Immature natural killer cell (primary cell): ENCODE measurements around the gene ALS2. TPM values are rescaled to one million over a fixed set of nuclear protein-coding genes. Genes with fewer than 3 reads are reported as not detected.

Experiments used
- DNase-seq, 3 donors: peaks; one replicate each; pipeline ENCODE4 v3.0.0; 2022; ENCODE audit warnings: mixed read lengths in 1 of 3
- H3K27ac Mint-ChIP-seq, 6 donors: one replicate each; pipeline ENCODE4 v1.8.0; 2020; ENCODE audit warnings: mixed read lengths in 6 of 6, mild to moderate bottlenecking in 5 of 6, inconsistent platforms in 4 of 6, moderate library complexity in 3 of 6
- H3K27me3 Mint-ChIP-seq, 3 donors: one replicate each; pipeline ENCODE4 v1.8.0; 2020 to 2021; ENCODE audit warnings: low read depth in 3 of 3, mild to moderate bottlenecking in 3 of 3, mixed read lengths in 3 of 3, moderate library complexity in 3 of 3, inconsistent platforms in 1 of 3
- H3K36me3 Mint-ChIP-seq, 3 donors: one replicate each; pipeline ENCODE4 v1.8.0; 2020; ENCODE audit warnings: mixed read lengths in 3 of 3, inconsistent platforms in 2 of 3, mild to moderate bottlenecking in 2 of 3
- H3K4me1 Mint-ChIP-seq, 2 donors: one replicate each; pipeline ENCODE4 v1.8.0; 2020; ENCODE audit warnings: inconsistent platforms in 2 of 2, mild to moderate bottlenecking in 2 of 2, mixed read lengths in 2 of 2, moderate library complexity in 1 of 2
- H3K4me3 Mint-ChIP-seq, 5 donors: one replicate each; pipeline ENCODE4 v1.8.0; 2020; ENCODE audit warnings: mild to moderate bottlenecking in 5 of 5, mixed read lengths in 5 of 5, inconsistent platforms in 3 of 5, moderate library complexity in 3 of 5
- H3K9me3 Mint-ChIP-seq, 6 donors: one replicate each; pipeline ENCODE4 v1.8.0; 2020; ENCODE audit warnings: mild to moderate bottlenecking in 6 of 6, mixed read lengths in 6 of 6, inconsistent platforms in 4 of 6, moderate library complexity in 3 of 6
- polyA plus RNA-seq, 3 donors: library from polyadenylated mRNA; unstranded; fragments of 300-500 nt; fragmentation: Illumina TruSeq; gene quantifications; one replicate each; pipeline ENCODE4 v1.2.3, GENCODE V29; 2021

The ALS2 gene
- polyA plus RNA-seq, 3 donors from 2014 or later, result 5.4 to 7.3 (median 6.5) TPM

DNA sequence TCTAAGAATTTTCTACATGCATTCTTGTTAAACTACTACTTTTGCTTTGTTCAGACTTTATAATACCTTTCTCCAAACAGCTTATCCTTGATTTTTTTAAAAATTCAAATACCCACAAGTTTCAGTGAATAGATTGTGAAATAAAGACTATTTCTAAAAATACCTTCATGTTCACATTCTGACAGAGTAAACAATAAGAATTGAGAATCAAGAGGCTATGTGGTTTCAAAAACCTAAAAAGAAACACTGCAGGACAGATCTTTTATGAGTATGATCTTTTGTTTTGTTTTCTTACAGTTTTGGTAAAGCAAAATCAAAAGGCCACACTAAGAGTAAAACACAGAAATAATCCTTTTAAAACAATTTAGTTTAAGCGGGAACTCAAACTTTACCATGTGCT lies 21.2 kb downstream of the ALS2 start:
- H3K27ac Mint-ChIP-seq, result no peak overlapping the region
- no peak overlapping the region for H3K4me3 Mint-ChIP-seq
- no peak for DNase-seq
- H3K9me3 Mint-ChIP-seq, result no peaks in the 10 kb centered on the region
- peaks cover 23 to 25% (median 24%) of the 10 kb centered on the region in 3 donors for H3K36me3 Mint-ChIP-seq
- no peaks in the 10 kb centered on the region for H3K4me1 Mint-ChIP-seq
- no peaks in the 10 kb centered on the region for H3K27me3 Mint-ChIP-seq

DNA sequence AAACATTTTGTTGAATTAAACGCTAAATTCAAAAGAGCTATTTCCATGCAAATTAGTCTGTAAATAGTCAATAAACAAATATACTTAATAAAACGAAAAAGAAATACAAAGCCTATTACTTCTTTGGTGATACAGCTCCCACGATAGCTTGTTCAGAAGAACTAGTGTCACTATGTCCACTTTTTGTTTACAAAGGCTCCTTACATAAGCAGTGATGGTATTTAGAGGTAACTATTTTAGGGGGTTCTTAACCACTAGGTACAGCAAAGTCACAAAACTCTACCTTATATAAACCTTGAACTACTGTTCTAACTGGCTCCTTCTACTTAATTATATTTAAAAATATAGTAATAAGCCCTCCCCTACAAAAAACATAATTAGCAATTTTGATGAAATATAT lies 21.9 kb downstream of the ALS2 start:
- no peaks in the 10 kb centered on the region for H3K27me3 Mint-ChIP-seq
- H3K9me3 Mint-ChIP-seq, result no peaks in the 10 kb centered on the region
- no peak for DNase-seq
- peaks cover 22 to 27% (median 27%) of the 10 kb centered on the region in 3 donors for H3K36me3 Mint-ChIP-seq
- no peak overlapping the region for H3K4me3 Mint-ChIP-seq
- H3K4me1 Mint-ChIP-seq, result no peaks in the 10 kb centered on the region
- no peak overlapping the region for H3K27ac Mint-ChIP-seq

DNA sequence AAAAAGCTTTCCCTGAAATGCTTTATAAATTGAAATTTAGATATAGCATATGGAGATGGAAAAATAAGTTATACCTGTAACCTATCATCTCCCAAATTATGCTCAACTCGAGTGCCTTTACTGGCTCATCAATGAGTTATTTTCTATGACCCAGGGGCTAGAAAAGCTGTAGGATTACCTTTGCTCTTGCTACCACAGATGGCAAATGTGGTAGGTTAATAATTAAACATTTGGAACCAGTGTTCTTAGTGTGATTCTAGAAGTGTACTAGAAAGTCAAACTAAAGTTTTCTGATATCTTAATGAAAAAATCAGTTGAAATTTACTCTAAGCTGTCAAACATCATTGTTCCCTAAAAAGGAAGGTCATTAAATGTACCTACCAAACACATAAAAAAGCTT lies 22.5 kb downstream of the ALS2 start:
- DNase-seq, result no peak
- H3K9me3 Mint-ChIP-seq, result no peaks in the 10 kb centered on the region
- H3K36me3 Mint-ChIP-seq, result peaks cover 19 to 31% (median 30%) of the 10 kb centered on the region in 3 donors
- H3K27ac Mint-ChIP-seq, result no peak overlapping the region
- no peak overlapping the region for H3K4me3 Mint-ChIP-seq
- H3K27me3 Mint-ChIP-seq, result no peaks in the 10 kb centered on the region
- H3K4me1 Mint-ChIP-seq, result no peaks in the 10 kb centered on the region

DNA sequence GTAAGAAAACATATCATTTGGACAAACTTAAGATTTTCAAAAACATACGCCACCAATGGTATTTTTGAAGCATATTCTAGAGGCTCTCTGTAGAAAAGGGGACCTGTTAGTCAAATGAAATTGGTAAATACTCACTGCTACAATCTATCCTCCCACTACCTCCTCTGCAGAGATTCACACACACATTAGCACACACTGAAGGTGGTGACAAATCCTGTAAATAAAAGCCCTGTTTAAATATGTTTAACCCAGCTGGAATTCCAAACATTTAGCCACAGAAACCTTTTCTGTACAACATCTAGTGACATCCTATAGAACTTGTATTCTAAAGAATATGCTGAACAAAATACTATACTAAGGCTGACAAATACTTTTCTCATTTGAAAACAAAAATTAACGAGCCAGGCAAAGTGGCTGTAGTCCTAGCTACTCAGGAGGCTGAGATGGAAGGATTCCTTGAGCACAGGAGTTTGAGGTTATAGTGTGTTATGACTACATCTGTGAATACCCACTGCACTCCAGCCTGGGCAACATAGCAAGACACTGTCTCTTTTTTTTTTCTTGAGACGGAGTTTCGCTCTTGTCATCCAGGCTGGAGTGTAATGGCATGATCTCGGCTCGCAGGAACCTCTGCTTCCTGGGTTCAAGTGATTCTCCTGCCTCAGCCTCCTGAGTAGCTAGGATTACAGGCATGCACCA lies 25.9 kb downstream of the ALS2 start:
- H3K27me3 Mint-ChIP-seq, result no peaks in the 10 kb centered on the region
- no peaks in the 10 kb centered on the region for H3K9me3 Mint-ChIP-seq
- no peak overlapping the region for H3K4me3 Mint-ChIP-seq
- H3K36me3 Mint-ChIP-seq, result peaks cover 17 to 22% (median 20%) of the 10 kb centered on the region in 3 donors
- H3K4me1 Mint-ChIP-seq, result no peaks in the 10 kb centered on the region
- no peak for DNase-seq
- no peak overlapping the region for H3K27ac Mint-ChIP-seq

DNA sequence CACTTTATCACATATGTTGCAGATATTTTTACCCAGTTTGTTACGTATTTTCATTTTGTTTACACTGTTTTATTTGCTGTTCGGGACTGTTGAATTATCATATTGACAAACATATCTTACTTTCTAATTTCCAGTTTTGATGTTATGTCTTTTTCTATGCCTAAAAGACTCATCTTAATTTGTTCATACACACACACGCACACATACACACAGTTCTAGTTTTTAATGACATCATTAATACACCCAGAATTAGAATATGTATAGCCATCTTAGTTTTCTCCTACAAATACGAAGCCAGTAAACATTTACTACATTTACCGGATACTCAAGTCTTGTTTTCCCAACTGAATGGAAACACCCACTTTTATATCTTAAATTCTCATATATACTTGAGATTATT lies 29.2 kb downstream of the ALS2 start:
- DNase-seq, result no peak
- Mint-ChIP-seq H3K9me3 (no peaks in the 10 kb centered on the region), H3K4me1 (no peaks in the 10 kb centered on the region), H3K4me3 (no peak overlapping the region), H3K27ac (peak overlapping the region in 1 of 6 donors; percentile 0), H3K36me3 (peaks cover 15 to 29% (median 19%) of the 10 kb centered on the region in 3 donors), H3K27me3 (no peaks in the 10 kb centered on the region)

DNA sequence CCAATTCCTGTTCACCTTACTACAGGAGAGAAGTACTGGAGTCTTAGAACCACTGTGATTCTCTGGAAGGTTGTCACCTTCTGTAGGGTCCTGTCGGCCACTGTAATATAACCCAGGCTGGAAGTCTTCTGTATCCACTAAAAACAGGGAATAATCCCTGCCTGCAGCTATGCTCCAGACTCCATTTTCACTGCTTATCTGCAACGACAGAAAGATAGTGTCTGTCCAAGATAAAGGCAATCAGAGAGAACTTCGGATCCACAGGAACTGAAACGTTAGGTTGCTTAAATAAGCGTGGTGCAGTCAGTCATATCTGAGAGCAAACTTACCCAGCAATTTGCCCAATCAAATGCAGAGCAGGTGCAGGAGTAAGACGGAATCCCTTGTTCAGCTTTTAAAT lies 34.2 kb downstream of the ALS2 start:
- Mint-ChIP-seq H3K9me3 (no peaks in the 10 kb centered on the region), H3K36me3 (peaks cover 13 to 54% (median 25%) of the 10 kb centered on the region in 3 donors), H3K4me1 (no peaks in the 10 kb centered on the region), H3K27me3 (no peaks in the 10 kb centered on the region), H3K27ac (no peak overlapping the region), H3K4me3 (no peak overlapping the region)
- no peak for DNase-seq

DNA sequence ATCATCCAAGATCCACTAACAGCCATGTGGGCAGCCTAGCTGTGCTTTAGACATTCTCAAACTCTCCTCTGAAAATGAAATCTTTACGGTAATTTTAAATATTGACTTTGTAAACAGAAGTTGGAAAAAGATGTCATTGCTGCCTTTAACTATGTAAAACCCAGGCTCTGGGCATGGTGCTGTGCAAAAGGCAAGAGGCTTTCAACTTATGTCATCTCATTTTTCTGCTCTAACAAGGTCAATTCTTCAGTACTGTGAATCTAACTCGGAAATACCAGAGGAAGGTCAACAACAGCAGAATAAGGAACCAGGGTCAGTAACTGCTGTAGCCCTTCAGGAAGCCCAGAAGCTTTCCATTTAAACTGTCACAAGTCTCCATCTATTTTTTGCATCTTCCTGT lies 45.2 kb downstream of the ALS2 start:
- peaks cover 0 to 6% (median 2%) of the 10 kb centered on the region in 6 donors for H3K9me3 Mint-ChIP-seq
- H3K4me3 Mint-ChIP-seq, result no peak overlapping the region
- DNase-seq, result no peak
- H3K36me3 Mint-ChIP-seq, result peaks cover 25 to 46% (median 46%) of the 10 kb centered on the region in 3 donors
- H3K4me1 Mint-ChIP-seq, result no peaks in the 10 kb centered on the region
- H3K27me3 Mint-ChIP-seq, result peaks cover 0 to 1% (median 0%) of the 10 kb centered on the region in 3 donors
- no peak overlapping the region for H3K27ac Mint-ChIP-seq

DNA sequence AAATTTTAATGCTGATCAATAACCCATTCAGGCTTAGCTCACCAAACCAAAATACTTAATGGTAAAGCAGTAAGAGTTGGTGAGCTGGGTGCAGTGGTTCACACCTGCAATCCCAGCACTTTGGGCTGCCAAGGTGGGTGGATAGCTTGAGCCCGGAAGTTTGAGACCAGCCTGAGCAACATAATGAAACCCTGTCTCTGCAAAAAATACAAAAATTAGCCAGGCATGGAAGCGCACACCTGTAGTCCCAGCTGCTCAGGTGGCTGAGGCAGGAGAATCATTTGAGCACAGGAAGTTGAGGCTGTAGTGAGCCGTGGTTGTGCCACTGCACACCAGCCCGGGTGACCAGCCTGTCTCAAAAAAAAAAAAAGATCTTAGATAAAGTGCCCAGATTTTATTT lies 46.6 kb downstream of the ALS2 start:
- H3K4me1 Mint-ChIP-seq, result no peaks in the 10 kb centered on the region
- H3K36me3 Mint-ChIP-seq, result peaks cover 27 to 44% (median 44%) of the 10 kb centered on the region in 3 donors
- peaks cover 0 to 1% (median 0%) of the 10 kb centered on the region in 3 donors for H3K27me3 Mint-ChIP-seq
- H3K9me3 Mint-ChIP-seq, result peaks cover 0 to 6% (median 2%) of the 10 kb centered on the region in 6 donors
- H3K4me3 Mint-ChIP-seq, result no peak overlapping the region
- DNase-seq, result no peak
- no peak overlapping the region for H3K27ac Mint-ChIP-seq

DNA sequence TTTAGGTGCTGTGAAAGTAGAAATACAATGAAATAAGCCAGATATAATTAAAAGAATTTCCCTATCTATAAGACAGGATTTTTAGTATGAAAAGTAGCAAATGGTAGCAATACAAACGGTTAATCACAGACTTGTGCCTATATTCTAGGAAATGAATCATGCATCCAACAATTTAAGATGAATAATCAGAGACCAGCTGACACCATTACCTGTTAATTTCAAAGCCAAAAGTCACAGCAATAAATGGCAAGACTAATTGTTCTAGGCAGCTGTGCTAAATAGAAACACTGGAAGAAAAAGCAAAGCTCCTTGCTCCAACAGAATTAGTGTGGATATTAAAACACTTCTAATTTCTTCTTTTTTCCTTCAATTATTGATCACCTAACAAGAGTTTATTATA lies 47.2 kb downstream of the ALS2 start:
- no peak for DNase-seq
- Mint-ChIP-seq H3K9me3 (peaks cover 0 to 6% (median 2%) of the 10 kb centered on the region in 6 donors), H3K4me1 (no peaks in the 10 kb centered on the region), H3K27me3 (peaks cover 0 to 1% (median 0%) of the 10 kb centered on the region in 3 donors), H3K27ac (no peak overlapping the region), H3K36me3 (peaks cover 30 to 49% (median 47%) of the 10 kb centered on the region in 3 donors), H3K4me3 (no peak overlapping the region)

DNA sequence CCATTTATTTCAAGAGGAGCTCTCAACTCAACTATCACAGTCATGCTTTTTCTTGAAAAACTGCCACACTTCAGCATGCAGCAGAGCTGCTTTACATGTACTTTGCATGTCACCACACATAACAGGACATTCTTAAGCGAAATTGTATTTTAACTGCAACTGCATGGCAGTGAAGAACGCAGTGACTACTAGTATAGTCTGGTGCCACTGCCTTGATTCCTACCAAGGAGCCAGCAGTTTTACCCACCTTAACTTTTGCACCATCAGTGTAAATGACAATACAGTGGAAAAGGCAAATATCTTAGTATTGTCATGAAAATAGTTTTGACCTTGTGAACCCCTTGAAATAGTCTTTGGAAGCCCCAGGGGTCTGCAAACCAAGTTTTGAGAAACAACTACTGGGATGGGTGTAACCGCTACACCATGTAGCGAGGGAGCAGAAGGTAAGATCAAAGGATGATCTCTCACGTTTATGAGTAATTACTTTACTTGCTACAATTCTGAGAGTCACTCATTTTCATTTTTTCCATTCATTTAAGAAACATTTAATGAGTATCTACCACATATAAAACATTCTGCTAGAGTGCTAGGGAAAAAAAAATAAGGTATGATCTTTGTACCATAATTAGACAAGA lies 50.0 kb downstream of the ALS2 start:
- Mint-ChIP-seq H3K9me3 (peaks cover 0 to 2% (median 0%) of the 10 kb centered on the region in 6 donors), H3K36me3 (peaks cover 26 to 47% (median 40%) of the 10 kb centered on the region in 3 donors), H3K27ac (no peak overlapping the region), H3K27me3 (peaks cover 0 to 1% (median 0%) of the 10 kb centered on the region in 3 donors), H3K4me3 (no peak overlapping the region), H3K4me1 (no peaks in the 10 kb centered on the region)
- DNase-seq, result no peak

DNA sequence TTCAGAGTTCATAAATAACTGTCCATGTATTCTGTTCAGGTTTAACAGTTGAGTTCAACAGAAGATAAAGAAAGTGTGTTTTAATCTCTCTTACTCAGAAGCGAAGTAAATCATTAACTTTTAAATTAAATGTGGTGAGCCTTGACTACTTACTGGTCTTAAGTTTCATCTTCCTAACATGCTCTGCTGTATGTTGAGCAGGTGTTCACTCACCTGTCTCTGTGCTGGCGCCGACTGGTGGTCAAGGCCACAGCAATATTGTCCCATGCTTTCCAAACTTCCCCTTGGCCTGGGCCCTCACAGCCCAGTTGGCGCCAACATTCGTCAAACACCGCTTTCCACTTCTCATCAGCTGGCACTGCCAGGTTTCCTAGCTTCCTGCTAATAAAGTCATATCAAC lies 65.3 kb downstream of the ALS2 start:
- no peaks in the 10 kb centered on the region for H3K9me3 Mint-ChIP-seq
- no peaks in the 10 kb centered on the region for H3K4me1 Mint-ChIP-seq
- peaks cover 53 to 59% (median 58%) of the 10 kb centered on the region in 3 donors for H3K36me3 Mint-ChIP-seq
- H3K27ac Mint-ChIP-seq, result no peak overlapping the region
- no peak overlapping the region for H3K4me3 Mint-ChIP-seq
- DNase-seq, result no peak
- peaks cover 0 to 2% (median 0%) of the 10 kb centered on the region in 3 donors for H3K27me3 Mint-ChIP-seq

DNA sequence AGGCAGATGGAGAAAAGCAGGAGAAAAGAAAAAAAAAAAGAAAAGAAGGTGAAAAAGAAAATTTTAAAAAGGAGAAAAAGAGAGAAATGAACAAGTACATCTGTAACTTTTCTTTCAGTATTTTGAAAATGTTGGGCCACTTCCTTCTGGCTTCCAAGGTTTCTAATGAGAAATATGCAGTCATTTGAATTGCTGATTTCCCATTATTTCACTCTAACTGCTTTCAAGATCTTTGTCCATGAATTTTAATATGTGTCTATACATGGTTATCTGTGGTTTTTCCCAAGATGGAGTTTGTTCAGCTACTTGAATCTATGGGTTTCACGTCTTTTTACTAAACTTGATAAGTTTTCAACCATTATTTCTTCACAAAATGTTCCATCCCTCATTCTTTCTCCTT lies 68.0 kb downstream of the ALS2 start:
- no peak overlapping the region for H3K4me3 Mint-ChIP-seq
- H3K36me3 Mint-ChIP-seq, result peaks cover 52 to 57% (median 54%) of the 10 kb centered on the region in 3 donors
- no peaks in the 10 kb centered on the region for H3K9me3 Mint-ChIP-seq
- no peaks in the 10 kb centered on the region for H3K4me1 Mint-ChIP-seq
- no peak overlapping the region for H3K27ac Mint-ChIP-seq
- DNase-seq, result no peak
- H3K27me3 Mint-ChIP-seq, result peaks cover 0 to 2% (median 0%) of the 10 kb centered on the region in 3 donors

DNA sequence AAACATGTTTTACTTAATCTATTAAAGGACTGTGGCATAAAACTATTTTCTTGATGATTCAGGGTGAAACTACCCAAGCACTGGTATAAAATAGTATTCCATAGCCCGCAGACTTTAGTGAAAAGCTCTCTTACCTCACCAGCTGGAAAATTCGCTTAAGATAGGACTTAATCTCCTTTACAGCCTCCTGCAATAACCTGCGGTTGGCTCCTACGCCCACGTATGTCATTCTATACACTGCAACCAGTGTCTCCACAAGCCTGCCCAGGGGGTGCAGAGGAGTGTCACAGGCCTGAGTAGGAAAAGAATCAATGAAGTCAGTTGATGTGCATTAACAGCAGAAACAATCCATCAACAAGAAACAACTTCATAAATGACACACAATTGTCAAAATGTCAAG lies 71.0 kb downstream of the ALS2 start:
- Mint-ChIP-seq H3K4me3 (no peak overlapping the region), H3K36me3 (peaks cover 52 to 54% (median 54%) of the 10 kb centered on the region in 3 donors), H3K27ac (peak overlapping the region in 1 of 6 donors; percentile 32), H3K9me3 (no peaks in the 10 kb centered on the region), H3K27me3 (peaks cover 0 to 2% (median 0%) of the 10 kb centered on the region in 3 donors), H3K4me1 (peaks cover 3 to 8% of the 10 kb centered on the region in 2 donors)
- no peak for DNase-seq

DNA sequence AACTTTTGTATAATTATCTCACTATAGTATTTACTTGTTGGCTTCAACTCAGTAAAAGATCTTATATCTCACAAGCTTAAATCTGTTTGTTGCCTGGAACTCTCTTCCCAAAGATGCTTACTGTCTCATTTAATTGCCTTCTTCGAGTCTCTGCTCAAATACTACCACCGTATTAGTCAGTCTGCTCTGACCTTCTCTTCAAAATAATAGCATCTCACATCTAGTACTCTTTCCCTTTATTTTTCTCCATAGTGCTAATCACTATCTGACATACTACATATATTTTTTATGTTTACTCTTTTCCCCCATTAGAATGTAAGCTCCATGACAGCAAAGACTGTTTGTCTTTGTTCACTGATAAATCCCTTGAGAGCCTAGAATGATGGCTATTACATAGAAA lies 71.7 kb downstream of the ALS2 start:
- no peak overlapping the region for H3K27ac Mint-ChIP-seq
- H3K36me3 Mint-ChIP-seq, result peaks cover 50 to 54% (median 53%) of the 10 kb centered on the region in 3 donors
- H3K27me3 Mint-ChIP-seq, result peaks cover 0 to 2% (median 0%) of the 10 kb centered on the region in 3 donors
- H3K4me1 Mint-ChIP-seq, result peaks cover 3 to 8% of the 10 kb centered on the region in 2 donors
- no peaks in the 10 kb centered on the region for H3K9me3 Mint-ChIP-seq
- no peak for DNase-seq
- H3K4me3 Mint-ChIP-seq, result no peak overlapping the region
